Measurements from ENCODE around the gene NAPEPLD.
"Not testable (repeated sequence)": the region's sequence is repeated elsewhere in the genome, so short reads cannot be mapped to it uniquely, and the experiment has no call there.

The NAPEPLD gene

GRCh38 chr7:103143868-103144267 is 5.0 kb downstream of the NAPEPLD start:
- no peak for DNase-seq

GRCh38 chr7:103142494-103142893 is 6.4 kb downstream of the NAPEPLD start:
- no peak for DNase-seq

GRCh38 chr7:103141753-103142404 is 7.0 kb downstream of the NAPEPLD start:
- DNase-seq, result no peak

- DNase-seq, result no peak
Measured at GRCh38 chr7:103140685-103141084, 8.2 kb downstream of the NAPEPLD start.

- no peak for DNase-seq
Measured at GRCh38 chr7:103140061-103140460, 8.8 kb downstream of the NAPEPLD start.

- no peak for DNase-seq
Measured at GRCh38 chr7:103134836-103135554, 13.9 kb downstream of the NAPEPLD start.

GRCh38 chr7:103132995-103133688 is 15.8 kb downstream of the NAPEPLD start:
- DNase-seq, result no peak

- DNase-seq, result no peak
Measured at GRCh38 chr7:103130901-103131624, 17.8 kb downstream of the NAPEPLD start.

- DNase-seq, result no peak
Measured at GRCh38 chr7:103129702-103130549, 19.0 kb downstream of the NAPEPLD start.

GRCh38 chr7:103127006-103127405 is 21.9 kb downstream of the NAPEPLD start:
- no peak for DNase-seq

- DNase-seq, result no peak
Measured at GRCh38 chr7:103124429-103124979, 24.4 kb downstream of the NAPEPLD start.

- no peak for DNase-seq
Measured at GRCh38 chr7:103123529-103123928, 25.4 kb downstream of the NAPEPLD start.

GRCh38 chr7:103121641-103122040 is 27.3 kb downstream of the NAPEPLD start:
- DNase-seq, result no peak

- no peak for DNase-seq
Measured at GRCh38 chr7:103120362-103120761, 28.5 kb downstream of the NAPEPLD start.

GRCh38 chr7:103119791-103120291 is 29.1 kb downstream of the NAPEPLD start:
- DNase-seq, result no peak

GRCh38 chr7:103117465-103117864 is 31.4 kb downstream of the NAPEPLD start:
- DNase-seq, result no peak

GRCh38 chr7:103116991-103117390 is 31.9 kb downstream of the NAPEPLD start:
- no peak for DNase-seq

- DNase-seq, result no peak
Measured at GRCh38 chr7:103116511-103116910, 32.4 kb downstream of the NAPEPLD start.

- no peak for DNase-seq
Measured at GRCh38 chr7:103115771-103116170, 33.1 kb downstream of the NAPEPLD start.

GRCh38 chr7:103114576-103115008 is 34.3 kb downstream of the NAPEPLD start:
- no peak for DNase-seq

- no peak for DNase-seq
Measured at GRCh38 chr7:103113164-103113563, 35.7 kb downstream of the NAPEPLD start.

GRCh38 chr7:103106703-103107070 is 42.2 kb downstream of the NAPEPLD start:
- not testable (repeated sequence) for DNase-seq

All from activated gamma-delta T cell treated with Interleukin-2 at 50 U/mL for 16 hours (primary cell).